Neural progenitor cell (in vitro differentiated cells): ENCODE data around the gene YEATS2. TPM values are rescaled to one million over a fixed set of nuclear protein-coding genes. Genes with fewer than 3 reads are reported as not detected.

Source experiments
- DNase-seq: peaks from one replicate; pipeline ENCODE4 v3.0.0-alpha.2; 2016; ENCODE audit warnings: low spot score
- H2AFZ ChIP-seq: fragments of 200-600 bp; sonication (generic); replicated peaks from 2 replicates; pipeline ENCODE4 v1.6.1; 2016; ENCODE audit warnings: antibody characterized with exemption
- H3F3A ChIP-seq: fragments of 200-600 bp; sonication (generic); 2 replicates; pipeline ENCODE4 v1.6.1; 2016; ENCODE audit warnings: antibody characterized with exemption, low read depth
- H3K27ac ChIP-seq: fragments of 200-600 bp; sonication (generic); 2 replicates; pipeline ENCODE4 v1.5.1; 2016; ENCODE audit warnings: mild to moderate bottlenecking
- H3K27me3 ChIP-seq: fragments of 200-600 bp; sonication (generic); 2 replicates; pipeline ENCODE4 v1.6.1; 2016; ENCODE audit warnings: mild to moderate bottlenecking, moderate library complexity
- H3K36me3 ChIP-seq: fragments of 200-600 bp; sonication (generic); 2 replicates; pipeline ENCODE4 v1.5.1; 2016
- H3K4me1 ChIP-seq: fragments of 200-600 bp; sonication (generic); 2 replicates; pipeline ENCODE4 v1.6.1; 2016; ENCODE audit warnings: mixed run types
- H3K4me2 ChIP-seq: fragments of 200-600 bp; sonication (generic); 2 replicates; pipeline ENCODE4 v1.6.1; 2016
- H3K4me3 ChIP-seq: fragments of 200-600 bp; sonication (generic); 2 replicates; pipeline ENCODE4 v1.5.1; 2016
- H3K79me2 ChIP-seq: fragments of 200-600 bp; sonication (generic); 2 replicates; pipeline ENCODE4 v1.6.1; 2016; ENCODE audit warnings: low read depth
- H3K9ac ChIP-seq: fragments of 200-600 bp; sonication (generic); 2 replicates; pipeline ENCODE4 v1.6.1; 2016
- H3K9me3 ChIP-seq: fragments of 200-600 bp; sonication (generic); 2 replicates; pipeline ENCODE4 v1.5.1; 2016; ENCODE audit warnings: low read depth
- H4K20me1 ChIP-seq: fragments of 200-600 bp; sonication (generic); 2 replicates; pipeline ENCODE4 v1.6.1; 2016; ENCODE audit warnings: low read depth
- H3K27ac Mint-ChIP-seq: 3 replicates; pipeline ENCODE4 v1.8.0; 2021; ENCODE audit warnings: mixed read lengths
- H3K27me3 Mint-ChIP-seq: 2 replicates; pipeline ENCODE4 v1.8.0; 2022; ENCODE audit warnings: low read depth, mild to moderate bottlenecking, inconsistent platforms, moderate library complexity, mixed read lengths; ENCODE audit not compliant: insufficient read depth
- H3K36me3 Mint-ChIP-seq: 3 replicates; pipeline ENCODE4 v1.8.0; 2021; ENCODE audit warnings: mixed read lengths
- H3K4me1 Mint-ChIP-seq: 3 replicates; pipeline ENCODE4 v1.8.0; 2021; ENCODE audit warnings: mixed read lengths
- H3K4me3 Mint-ChIP-seq: 3 replicates; pipeline ENCODE4 v1.8.0; 2021; ENCODE audit warnings: mild to moderate bottlenecking, moderate library complexity, mixed read lengths
- H3K9me3 Mint-ChIP-seq: 3 replicates; pipeline ENCODE4 v1.8.0; 2020; ENCODE audit warnings: mixed read lengths
- CTCF ChIP-seq: fragments of 200-600 bp; sonication (generic); IDR thresholded peaks from 2 replicates; pipeline ENCODE4 v1.5.1; 2017; ENCODE audit warnings: antibody characterized with exemption, mild to moderate bottlenecking
- EZH2 ChIP-seq: fragments of 200-600 bp; sonication (generic); IDR thresholded peaks from 2 replicates; pipeline ENCODE4 v1.6.1; 2017; ENCODE audit warnings: antibody characterized with exemption, mild to moderate bottlenecking, moderate library complexity
- EZH2phosphoT487 ChIP-seq: fragments of 200-600 bp; sonication (generic); IDR thresholded peaks from 2 replicates; pipeline ENCODE4 v1.6.1; 2017; ENCODE audit warnings: antibody characterized with exemption
- total RNA-seq: library from RNA; depleted of rRNA; stranded (reverse); fragments of >200 nt; gene quantifications from 2 replicates; pipeline ENCODE4 v1.2.3, GENCODE V29; 2015; ENCODE audit warnings: low replicate concordance

The YEATS2 gene
- total RNA-seq, 1 donor from 2014 or later, result 72.1 TPM

- Histone ChIP-seq H2AFZ (no peak overlapping the region), H3K4me1 (no peaks in the 10 kb centered on the region), H3K4me3 (no peak overlapping the region), H3F3A (no peaks in the 10 kb centered on the region), H4K20me1 (no peaks in the 10 kb centered on the region), H3K79me2 (peaks cover 5% of the 10 kb centered on the region), H3K27ac (no peak overlapping the region), H3K27me3 (no peaks in the 10 kb centered on the region), H3K9me3 (no peaks in the 10 kb centered on the region), H3K36me3 (peaks cover 24% of the 10 kb centered on the region), H3K9ac (no peak overlapping the region), H3K4me2 (no peak overlapping the region)
- no peak overlapping the region for H3K4me3 Mint-ChIP-seq
- no peak for DNase-seq
- peaks cover 48% of the 10 kb centered on the region for H3K36me3 Mint-ChIP-seq
- peak overlapping the region; percentile 29 for H3K27ac Mint-ChIP-seq
- no peaks in the 10 kb centered on the region for H3K4me1 Mint-ChIP-seq
- no peaks in the 10 kb centered on the region for H3K9me3 Mint-ChIP-seq
- H3K27me3 Mint-ChIP-seq, result no peaks in the 10 kb centered on the region
- TF ChIP-seq CTCF (no peak), EZH2phosphoT487 (no peak), EZH2 (no peak)
Observed at GRCh38 chr3:183790700-183791099, 93.1 kb downstream of the YEATS2 start.

DNA sequence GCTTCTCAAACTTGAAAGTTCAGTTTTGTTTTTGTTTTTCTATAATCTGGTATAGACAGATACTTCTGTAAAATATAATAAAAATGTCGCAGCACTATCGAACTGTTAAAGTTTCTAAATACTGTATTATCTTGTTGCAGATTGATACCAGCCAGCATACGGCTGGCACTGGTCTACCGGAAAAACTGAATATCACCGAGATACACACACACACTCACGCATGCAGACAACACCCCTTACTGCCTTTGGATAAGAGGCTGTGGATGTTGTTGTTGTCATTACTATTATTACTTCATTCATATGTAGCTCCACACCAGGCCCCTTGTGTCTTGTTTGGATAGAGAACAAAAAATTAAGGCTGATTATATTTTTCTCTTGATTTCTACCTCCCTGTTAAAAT, 95.4 kb downstream of the YEATS2 start:
- H3K27ac ChIP-seq, result no peak overlapping the region
- H3K4me2 ChIP-seq, result no peak overlapping the region
- no peaks in the 10 kb centered on the region for H3K4me1 ChIP-seq
- H3K36me3 ChIP-seq, result peaks cover 15% of the 10 kb centered on the region
- H2AFZ ChIP-seq, result no peak overlapping the region
- peaks cover 5% of the 10 kb centered on the region for H3K79me2 ChIP-seq
- no peaks in the 10 kb centered on the region for H3K27me3 ChIP-seq
- Mint-ChIP-seq H3K4me1 (no peaks in the 10 kb centered on the region), H3K27me3 (no peaks in the 10 kb centered on the region), H3K36me3 (peaks cover 41% of the 10 kb centered on the region), H3K9me3 (no peaks in the 10 kb centered on the region), H3K27ac (no peak overlapping the region), H3K4me3 (no peak overlapping the region)
- H3F3A ChIP-seq, result no peaks in the 10 kb centered on the region
- no peak for DNase-seq
- no peaks in the 10 kb centered on the region for H4K20me1 ChIP-seq
- H3K9me3 ChIP-seq, result no peaks in the 10 kb centered on the region
- TF ChIP-seq EZH2 (no peak), CTCF (no peak), EZH2phosphoT487 (no peak)
- H3K9ac ChIP-seq, result no peak overlapping the region
- H3K4me3 ChIP-seq, result no peak overlapping the region

GRCh38 chr3:183794452-183794851, 96.9 kb downstream of the YEATS2 start:
- no peak overlapping the region for H3K4me2 ChIP-seq
- H3K27me3 ChIP-seq, result no peaks in the 10 kb centered on the region
- H3K36me3 Mint-ChIP-seq, result peaks cover 39% of the 10 kb centered on the region
- H3K27ac Mint-ChIP-seq, result no peak overlapping the region
- H3K27ac ChIP-seq, result no peak overlapping the region
- H3K36me3 ChIP-seq, result peaks cover 9% of the 10 kb centered on the region
- H3K27me3 Mint-ChIP-seq, result no peaks in the 10 kb centered on the region
- no peaks in the 10 kb centered on the region for H3K9me3 ChIP-seq
- H3K4me3 Mint-ChIP-seq, result no peak overlapping the region
- H3K4me1 Mint-ChIP-seq, result no peaks in the 10 kb centered on the region
- H3K4me1 ChIP-seq, result no peaks in the 10 kb centered on the region
- no peak for DNase-seq
- TF ChIP-seq CTCF (no peak), EZH2 (no peak), EZH2phosphoT487 (no peak)
- no peak overlapping the region for H3K4me3 ChIP-seq
- H3K79me2 ChIP-seq, result no peaks in the 10 kb centered on the region
- H3K9me3 Mint-ChIP-seq, result no peaks in the 10 kb centered on the region
- no peak overlapping the region for H3K9ac ChIP-seq
- H3F3A ChIP-seq, result no peaks in the 10 kb centered on the region
- no peak overlapping the region for H2AFZ ChIP-seq
- H4K20me1 ChIP-seq, result no peaks in the 10 kb centered on the region
